ENCODE results near the gene IFITM2.
"Not testable (repeated sequence)": the region's sequence is repeated elsewhere in the genome, so short reads cannot be mapped to it uniquely, and the experiment has no call there.

The IFITM2 gene

GRCh38 chr11:327581-327923, 19.9 kb downstream of the IFITM2 start:
- DNase-seq = no peak

GRCh38 chr11:328012-328411, 20.4 kb downstream of the IFITM2 start:
- no peak for DNase-seq

- not testable (repeated sequence) for DNase-seq
These were observed 21.0 kb downstream of the IFITM2 start for GRCh38 chr11:328516-329100.

GRCh38 chr11:329886-330253, 22.3 kb downstream of the IFITM2 start:
- DNase-seq = no peak

GRCh38 chr11:330307-330693, 22.7 kb downstream of the IFITM2 start:
- DNase-seq = no peak

GRCh38 chr11:330694-331357, 23.2 kb downstream of the IFITM2 start:
- no peak for DNase-seq

- no peak for DNase-seq
These were observed 23.9 kb downstream of the IFITM2 start for GRCh38 chr11:331358-332060.

GRCh38 chr11:332651-333480, 25.2 kb downstream of the IFITM2 start:
- no peak for DNase-seq

GRCh38 chr11:333616-334263, 26.1 kb downstream of the IFITM2 start:
- DNase-seq = not testable (repeated sequence)

- DNase-seq = no peak
These were observed 26.8 kb downstream of the IFITM2 start for GRCh38 chr11:334264-334994.

GRCh38 chr11:335779-336658, 28.4 kb downstream of the IFITM2 start:
- no peak for DNase-seq

GRCh38 chr11:336659-337198, 29.1 kb downstream of the IFITM2 start:
- no peak for DNase-seq

GRCh38 chr11:337711-338110, 30.1 kb downstream of the IFITM2 start:
- DNase-seq = no peak

- DNase-seq = no peak
These were observed 32.3 kb downstream of the IFITM2 start for GRCh38 chr11:339963-340362.

- DNase-seq = no peak
These were observed 33.2 kb downstream of the IFITM2 start for GRCh38 chr11:340539-341512.

GRCh38 chr11:342328-342727, 34.7 kb downstream of the IFITM2 start:
- DNase-seq = no peak

GRCh38 chr11:344836-345578, 37.4 kb downstream of the IFITM2 start:
- no peak for DNase-seq

GRCh38 chr11:346529-346928, 38.9 kb downstream of the IFITM2 start:
- no peak for DNase-seq
